ENCODE measurements around the gene BUD31. TPM values are rescaled to one million over a fixed set of nuclear protein-coding genes. Genes with fewer than 3 reads are reported as not detected.

BUD31 gene
- total RNA-seq, 6 donors from 2014 or later, result 48.8 to 85.7 (median 63.8) TPM

GRCh38 chr7:99448855-99449254 lies 40.1 kb downstream of the BUD31 start:
- no peak for DNase-seq
- TF ChIP-seq POLR2A (IDR thresholded peaks at IDR 0.05), result no peak
- no peak for TF ChIP-seq CTCF (IDR thresholded peaks at IDR 0.05)
- TF ChIP-seq EP300 (IDR thresholded peaks at IDR 0.05), result no peak
- TF ChIP-seq POLR2AphosphoS5 (IDR thresholded peaks at IDR 0.05), result no peak
- Histone ChIP-seq H3K4me1 (no peaks in the 10 kb centered on the region), H3K4me3 (no peak overlapping the region), H3K36me3 (peaks cover 10 to 98% (median 77%) of the 10 kb centered on the region in 4 donors), H3K27ac (no peak overlapping the region), H3K9me3 (no peaks in the 10 kb centered on the region), H3K27me3 (no peaks in the 10 kb centered on the region)
- no peak for ATAC-seq (ENCODE audit: low FRiP score in 2 of 2)
- 94 to 100% methylated on average over 1 to 10 of the region's 10 CpGs for WGBS, 2 donors

- peaks cover 10 to 99% (median 81%) of the 10 kb centered on the region in 4 donors for H3K36me3 ChIP-seq
Observed at GRCh38 chr7:99449326-99449725, 40.6 kb downstream of the BUD31 start.

GRCh38 chr7:99451936-99452335 lies 43.2 kb downstream of the BUD31 start:
- Histone ChIP-seq H3K36me3 (peaks cover 14 to 99% (median 84%) of the 10 kb centered on the region in 4 donors), H3K9me3 (no peaks in the 10 kb centered on the region), H3K27ac (no peak overlapping the region), H3K27me3 (no peaks in the 10 kb centered on the region), H3K4me3 (no peak overlapping the region), H3K4me1 (no peaks in the 10 kb centered on the region)
- ATAC-seq (ENCODE audit: low FRiP score in 2 of 2) (no peak), DNase-seq (no peak)
- TF ChIP-seq CTCF (IDR thresholded peaks at IDR 0.05) (no peak), POLR2AphosphoS5 (IDR thresholded peaks at IDR 0.05) (no peak), EP300 (IDR thresholded peaks at IDR 0.05) (no peak), POLR2A (IDR thresholded peaks at IDR 0.05) (no peak)
- 96 to 97% methylated on average over 8 of the region's 8 CpGs for WGBS, 2 donors

More at GRCh38 chr7:99449326-99449725, 40.6 kb downstream of the BUD31 start:
- no peak overlapping the region for H3K4me3 ChIP-seq
- H3K9me3 ChIP-seq, result no peaks in the 10 kb centered on the region
- WGBS, 2 donors, result 96% methylated on average over 2 to 5 of the region's 5 CpGs
- TF ChIP-seq POLR2A (IDR thresholded peaks at IDR 0.05) (no peak), EP300 (IDR thresholded peaks at IDR 0.05) (no peak), POLR2AphosphoS5 (IDR thresholded peaks at IDR 0.05) (no peak), CTCF (IDR thresholded peaks at IDR 0.05) (no peak)
- H3K27me3 ChIP-seq, result no peaks in the 10 kb centered on the region
- ATAC-seq (ENCODE audit: low FRiP score in 2 of 2), result no peak
- no peak for DNase-seq
- no peak overlapping the region for H3K27ac ChIP-seq
- H3K4me1 ChIP-seq, result no peaks in the 10 kb centered on the region

- no peaks in the 10 kb centered on the region for H3K4me1 ChIP-seq
- H3K4me3 ChIP-seq, result no peak overlapping the region
- no peak for DNase-seq
- no peak overlapping the region for H3K27ac ChIP-seq
- H3K9me3 ChIP-seq, result no peaks in the 10 kb centered on the region
- no peak for ATAC-seq (ENCODE audit: low FRiP score in 2 of 2)
- 88 to 98% methylated on average over 10 to 13 of the region's 13 CpGs for WGBS, 2 donors
- no peaks in the 10 kb centered on the region for H3K27me3 ChIP-seq
- TF ChIP-seq EP300 (IDR thresholded peaks at IDR 0.05) (no peak), CTCF (IDR thresholded peaks at IDR 0.05) (no peak), POLR2A (IDR thresholded peaks at IDR 0.05) (no peak), POLR2AphosphoS5 (IDR thresholded peaks at IDR 0.05) (no peak)
- peaks cover 14 to 100% (median 87%) of the 10 kb centered on the region in 4 donors for H3K36me3 ChIP-seq
Observed at GRCh38 chr7:99452541-99452940, 43.8 kb downstream of the BUD31 start.

- no peaks in the 10 kb centered on the region for H3K27me3 ChIP-seq
- H3K27ac ChIP-seq, result no peak overlapping the region
- H3K4me3 ChIP-seq, result no peak overlapping the region
- 93 to 94% methylated on average over 8 of the region's 11 CpGs for WGBS, 2 donors
- ATAC-seq (ENCODE audit: low FRiP score in 2 of 2) (no peak), DNase-seq (no peak)
- peaks cover 15 to 100% (median 87%) of the 10 kb centered on the region in 4 donors for H3K36me3 ChIP-seq
- no peaks in the 10 kb centered on the region for H3K4me1 ChIP-seq
- TF ChIP-seq POLR2AphosphoS5 (IDR thresholded peaks at IDR 0.05) (no peak), CTCF (IDR thresholded peaks at IDR 0.05) (no peak), POLR2A (IDR thresholded peaks at IDR 0.05) (no peak), EP300 (IDR thresholded peaks at IDR 0.05) (no peak)
- H3K9me3 ChIP-seq, result no peaks in the 10 kb centered on the region
Observed at GRCh38 chr7:99453105-99453504, 44.3 kb downstream of the BUD31 start.
